A673 (cell line): Measurements from ENCODE around the gene PSMB3.

Source experiments
- EZH2 ChIP-seq: fragments of 200-600 bp; sonication (generic); IDR thresholded peaks from 2 replicates; pipeline ENCODE4 v1.6.1; 2017; ENCODE audit warnings: borderline replicate concordance, low read depth, mild to moderate bottlenecking, mixed read lengths, antibody characterized with exemption, low read length; ENCODE audit not compliant: poor library complexity, severe bottlenecking
- TF ChIP-seq, protein P1 (sequence below): fragments of 300-800, 200-600 bp; sonication (generic); conservative IDR thresholded peaks from 2 replicates; pipeline ENCODE4 v1.5.1; 2017; ENCODE audit warnings: low read depth, mild to moderate bottlenecking, antibody characterized with exemption, low read length, moderate library complexity, mixed read lengths

DNA sequence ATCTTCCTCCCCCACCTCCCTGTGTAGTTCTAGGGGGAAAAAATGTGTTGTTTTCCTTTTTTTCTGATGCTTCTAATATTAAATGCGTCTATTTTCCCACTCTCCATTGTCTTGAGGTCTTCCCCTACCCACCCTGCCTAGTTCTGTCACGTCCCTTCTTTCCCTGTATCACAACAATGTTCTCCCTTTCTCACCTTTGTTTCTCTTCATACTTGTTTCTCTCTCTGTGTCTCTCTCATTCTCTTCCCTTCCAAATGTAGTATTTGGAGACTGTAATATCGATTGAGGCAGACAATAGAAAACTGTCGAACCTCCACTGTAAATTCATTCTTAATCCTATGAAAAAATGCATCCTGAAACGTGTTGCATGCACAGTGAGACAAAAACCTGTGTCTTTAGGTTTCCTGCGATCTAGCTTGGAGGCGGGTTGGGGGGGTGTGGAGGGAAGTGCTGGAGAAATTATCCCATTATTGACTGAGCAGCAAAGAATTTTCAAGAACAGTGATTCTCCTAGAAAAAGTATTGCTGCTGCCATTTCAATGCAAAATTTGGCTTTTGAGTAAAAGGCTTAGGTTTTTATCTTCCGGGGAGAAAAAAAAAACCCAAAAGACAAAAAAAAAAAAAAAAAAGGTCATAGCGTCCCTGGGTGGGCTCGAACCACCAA lies 1.3 kb upstream of the PSMB3 start:
- TF ChIP-seq, protein P1, sequence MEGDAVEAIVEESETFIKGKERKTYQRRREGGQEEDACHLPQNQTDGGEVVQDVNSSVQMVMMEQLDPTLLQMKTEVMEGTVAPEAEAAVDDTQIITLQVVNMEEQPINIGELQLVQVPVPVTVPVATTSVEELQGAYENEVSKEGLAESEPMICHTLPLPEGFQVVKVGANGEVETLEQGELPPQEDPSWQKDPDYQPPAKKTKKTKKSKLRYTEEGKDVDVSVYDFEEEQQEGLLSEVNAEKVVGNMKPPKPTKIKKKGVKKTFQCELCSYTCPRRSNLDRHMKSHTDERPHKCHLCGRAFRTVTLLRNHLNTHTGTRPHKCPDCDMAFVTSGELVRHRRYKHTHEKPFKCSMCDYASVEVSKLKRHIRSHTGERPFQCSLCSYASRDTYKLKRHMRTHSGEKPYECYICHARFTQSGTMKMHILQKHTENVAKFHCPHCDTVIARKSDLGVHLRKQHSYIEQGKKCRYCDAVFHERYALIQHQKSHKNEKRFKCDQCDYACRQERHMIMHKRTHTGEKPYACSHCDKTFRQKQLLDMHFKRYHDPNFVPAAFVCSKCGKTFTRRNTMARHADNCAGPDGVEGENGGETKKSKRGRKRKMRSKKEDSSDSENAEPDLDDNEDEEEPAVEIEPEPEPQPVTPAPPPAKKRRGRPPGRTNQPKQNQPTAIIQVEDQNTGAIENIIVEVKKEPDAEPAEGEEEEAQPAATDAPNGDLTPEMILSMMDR = no peak
- no peak for TF ChIP-seq EZH2
